ENCODE data around the gene OOSP2.
"Not testable (repeated sequence)": the region's sequence is repeated elsewhere in the genome, so short reads cannot be mapped to it uniquely, and the experiment has no call there.

Gene OOSP2

DNA sequence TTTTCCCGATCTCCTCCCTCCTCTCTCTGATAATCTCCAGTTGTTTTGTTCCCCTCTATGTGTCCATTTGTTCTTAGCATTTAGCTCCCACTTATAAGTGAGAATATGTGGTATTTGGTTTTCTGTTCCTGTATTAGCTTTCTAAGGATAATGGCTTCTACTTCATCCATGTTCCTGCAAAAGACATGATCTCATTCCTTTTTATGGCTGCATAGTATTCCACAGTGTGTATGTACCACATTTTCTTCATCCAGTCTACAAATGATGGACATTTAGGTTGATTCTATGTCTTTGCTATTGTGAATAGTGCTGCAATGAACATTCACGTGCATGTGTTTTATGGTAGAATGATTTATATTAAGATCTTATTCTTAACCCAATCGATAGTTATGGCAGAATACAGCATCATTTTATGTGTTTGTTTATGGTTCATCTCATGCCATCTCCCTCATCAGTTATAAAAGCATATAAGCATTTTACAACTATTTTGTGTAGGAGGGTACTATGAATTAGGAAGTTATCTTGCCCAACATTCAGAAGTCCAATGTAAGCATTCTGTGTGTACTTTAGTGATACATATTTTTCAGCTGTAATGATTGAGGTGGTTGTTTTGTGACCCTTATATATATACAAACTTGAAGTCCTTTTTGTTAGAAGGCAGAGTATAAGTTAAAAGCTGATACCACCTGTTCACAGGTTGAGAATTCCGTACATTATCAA is 19.5 kb downstream of the OOSP2 start:
- DNase-seq (ENCODE audit: low read depth) = no peak
- TF ChIP-seq CTCF (IDR thresholded peaks at IDR 0.05; ENCODE audit: insufficient read depth, low read depth, low read length, missing control alignments) = no peak
- no peak overlapping the region for H3K4me3 ChIP-seq (ENCODE audit: low read depth, low read length)

DNA sequence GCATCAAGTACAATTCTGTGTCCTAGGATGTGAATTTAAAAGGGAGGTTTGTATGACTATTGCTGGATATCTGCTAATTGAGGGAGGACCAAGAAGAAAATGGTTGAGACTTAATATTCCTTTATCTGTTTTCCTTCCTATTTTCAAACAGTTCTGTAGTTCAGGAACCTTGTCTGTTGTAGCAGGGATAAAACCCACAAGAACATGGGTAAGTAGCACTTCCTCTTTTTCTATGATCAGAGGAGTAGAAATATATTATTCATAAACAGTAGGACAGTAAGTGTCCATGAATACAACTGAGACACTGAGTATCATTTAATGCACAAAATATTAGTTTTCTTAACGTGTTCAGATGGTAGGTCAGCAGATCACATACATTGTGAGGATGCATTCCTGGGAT is 23.9 kb downstream of the OOSP2 start:
- no peak for TF ChIP-seq CTCF (IDR thresholded peaks at IDR 0.05; ENCODE audit: insufficient read depth, low read depth, low read length, missing control alignments)
- no peak for DNase-seq (ENCODE audit: low read depth)
- no peak overlapping the region for H3K4me3 ChIP-seq (ENCODE audit: low read depth, low read length)

DNA sequence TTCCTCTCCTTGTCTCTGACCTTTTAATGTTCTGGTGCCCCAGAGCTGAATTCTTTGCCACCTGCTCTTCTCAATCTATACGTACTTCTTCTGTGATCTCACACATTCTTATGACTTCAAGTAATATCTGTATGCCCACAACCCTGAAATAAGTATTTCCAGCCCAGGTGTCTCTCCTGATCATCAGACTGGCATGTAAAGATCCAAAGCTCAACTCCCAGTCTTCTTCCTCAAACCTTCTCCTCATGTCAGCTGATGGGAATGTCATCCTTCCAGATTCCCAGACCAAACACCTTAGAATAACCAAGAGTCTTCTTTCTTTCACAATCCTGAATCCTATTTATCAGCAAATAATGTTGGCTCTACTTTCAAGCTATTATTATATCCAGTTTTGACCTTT is 25.6 kb downstream of the OOSP2 start:
- no peak for TF ChIP-seq CTCF (IDR thresholded peaks at IDR 0.05; ENCODE audit: insufficient read depth, low read depth, low read length, missing control alignments)
- DNase-seq (ENCODE audit: low read depth) = no peak
- H3K4me3 ChIP-seq (ENCODE audit: low read depth, low read length) = no peak overlapping the region

DNA sequence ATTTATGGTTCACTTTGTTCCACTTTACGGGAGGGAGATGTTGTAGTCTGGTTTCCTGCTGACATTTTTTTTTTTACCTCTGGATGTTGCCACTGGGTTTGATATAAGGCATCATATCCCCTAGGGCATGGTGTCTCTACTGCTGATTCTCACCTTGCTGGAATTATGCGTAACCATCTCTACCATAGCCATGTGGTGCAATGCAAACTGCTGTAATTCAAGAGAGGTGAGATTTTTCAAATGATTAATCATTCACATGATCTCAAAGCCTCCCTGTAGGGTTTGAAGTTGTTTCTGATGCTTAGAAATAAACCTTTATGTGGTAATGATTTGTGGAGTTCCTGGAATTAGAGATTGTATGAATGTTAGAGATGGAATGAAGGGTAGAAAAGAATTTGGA is 29.2 kb downstream of the OOSP2 start:
- TF ChIP-seq CTCF (IDR thresholded peaks at IDR 0.05; ENCODE audit: insufficient read depth, low read depth, low read length, missing control alignments) = no peak
- DNase-seq (ENCODE audit: low read depth) = no peak

DNA sequence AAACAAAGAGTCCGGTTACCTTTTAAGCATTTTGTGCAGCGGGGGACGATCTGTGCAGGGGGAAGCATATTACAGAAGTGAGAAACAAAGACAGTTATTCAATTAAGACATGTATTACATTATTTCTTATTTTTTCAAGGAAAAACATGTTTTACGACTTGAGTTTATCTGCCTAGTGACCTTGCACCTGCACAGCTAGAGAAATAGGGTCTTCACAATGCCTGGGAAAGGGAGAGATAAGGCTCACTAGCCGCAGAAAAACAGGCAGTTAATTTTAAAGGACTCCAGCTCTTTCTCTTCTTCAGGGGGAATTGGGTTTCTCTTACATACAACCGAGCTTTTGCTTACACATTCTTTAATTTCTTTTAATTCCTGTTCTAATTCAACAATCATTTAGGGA is 31.4 kb downstream of the OOSP2 start:
- not testable (repeated sequence) for DNase-seq (ENCODE audit: low read depth); H3K4me3 ChIP-seq (ENCODE audit: low read depth, low read length)

More for the DNA sequence above, 29.2 kb downstream of the OOSP2 start:
- no peak overlapping the region for H3K4me3 ChIP-seq (ENCODE audit: low read depth, low read length)

GRCh38 chr11:60077216-60077817 is 37.1 kb downstream of the OOSP2 start:
- TF ChIP-seq CTCF (IDR thresholded peaks at IDR 0.05; ENCODE audit: insufficient read depth, low read depth, low read length, missing control alignments) = no peak
- no peak for DNase-seq (ENCODE audit: low read depth)
- H3K4me3 ChIP-seq (ENCODE audit: low read depth, low read length) = no peak overlapping the region

GRCh38 chr11:60077981-60078380 is 37.8 kb downstream of the OOSP2 start:
- no peak for TF ChIP-seq CTCF (IDR thresholded peaks at IDR 0.05; ENCODE audit: insufficient read depth, low read depth, low read length, missing control alignments)
- H3K4me3 ChIP-seq (ENCODE audit: low read depth, low read length) = no peak overlapping the region
- no peak for DNase-seq (ENCODE audit: low read depth)

Data from GM12865 (cell line).